ENCODE data around the gene HNRNPU.

Gene HNRNPU

DNA sequence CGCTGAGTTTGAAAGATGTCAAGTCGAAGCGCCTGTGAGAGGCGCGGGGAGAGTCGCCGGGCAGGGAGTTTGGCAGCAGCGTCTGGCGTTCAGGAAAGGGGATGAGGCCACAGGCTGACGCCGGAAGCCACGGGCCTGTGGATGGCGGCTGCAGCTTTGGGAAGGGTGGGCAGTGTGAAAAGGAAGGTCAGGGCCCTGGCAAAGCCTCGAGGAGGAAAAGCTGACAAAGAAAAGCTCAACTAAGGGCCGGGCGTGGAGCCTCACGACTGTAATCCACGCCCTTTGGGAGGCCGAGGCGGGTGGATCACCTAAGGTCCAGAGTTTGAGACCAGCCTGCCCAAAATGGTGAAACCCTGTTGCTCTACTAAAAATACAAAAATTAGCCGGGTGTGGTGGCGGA, 54.1 kb downstream of the HNRNPU start:
- Histone ChIP-seq H3K36me3 (ENCODE audit: control insufficient read depth, insufficient read depth, low read length) (no peaks in the 10 kb centered on the region), H3K4me1 (ENCODE audit: control insufficient read depth, insufficient read depth, low read length) (peaks cover 4% of the 10 kb centered on the region), H3K9ac (ENCODE audit: low read depth, low read length) (no peak overlapping the region), H3K9me3 (ENCODE audit: control insufficient read depth, insufficient read depth, low read length) (no peaks in the 10 kb centered on the region), H3K4me3 (ENCODE audit: low read depth, low read length) (no peak overlapping the region), H3K27me3 (ENCODE audit: control insufficient read depth, insufficient read depth, low read length) (no peaks in the 10 kb centered on the region)

DNA sequence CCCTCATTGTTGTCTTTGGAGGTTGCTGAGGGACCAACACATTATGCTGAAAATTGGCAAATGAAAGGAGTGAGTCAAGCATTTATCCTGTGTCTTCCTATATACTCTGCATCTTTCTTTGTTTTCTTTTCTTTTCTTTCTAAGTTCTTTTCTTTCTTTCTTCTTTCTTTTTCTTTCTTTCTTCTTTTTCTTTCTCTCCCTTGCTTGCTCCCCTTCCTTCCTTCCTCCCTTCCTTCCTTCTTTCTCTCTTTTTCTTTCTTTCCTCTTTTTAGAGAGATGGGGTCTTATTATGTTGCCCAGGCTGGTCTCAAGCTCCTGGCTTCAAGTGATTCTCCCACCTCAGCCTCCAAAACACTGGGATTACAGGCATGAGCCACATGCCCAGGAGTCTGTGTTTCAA, 57.2 kb downstream of the HNRNPU start:
- Histone ChIP-seq H3K4me1 (ENCODE audit: control insufficient read depth, insufficient read depth, low read length) (no peaks in the 10 kb centered on the region), H3K9me3 (ENCODE audit: control insufficient read depth, insufficient read depth, low read length) (no peaks in the 10 kb centered on the region), H3K36me3 (ENCODE audit: control insufficient read depth, insufficient read depth, low read length) (no peaks in the 10 kb centered on the region), H3K4me3 (ENCODE audit: low read depth, low read length) (no peak overlapping the region), H3K27me3 (ENCODE audit: control insufficient read depth, insufficient read depth, low read length) (no peaks in the 10 kb centered on the region), H3K9ac (ENCODE audit: low read depth, low read length) (no peak overlapping the region)

DNA sequence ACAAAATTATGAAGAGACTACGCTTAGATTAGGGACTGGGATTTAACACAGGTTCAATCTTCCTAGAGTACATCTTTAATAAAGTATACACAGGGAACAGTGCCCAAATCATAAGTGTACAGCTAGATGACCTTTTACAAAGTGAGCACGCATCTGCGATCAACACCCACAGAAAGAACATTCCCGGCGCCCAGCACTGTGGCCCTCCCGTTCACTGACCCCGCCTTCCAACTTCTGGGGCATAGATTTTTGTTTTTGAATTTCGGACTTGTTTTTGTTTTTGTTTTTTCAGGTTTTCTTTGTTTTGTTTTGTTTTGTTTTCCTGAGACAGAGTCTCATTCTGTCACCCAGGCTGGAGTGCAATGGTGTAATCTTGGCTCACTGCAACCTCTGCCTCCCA, 59.5 kb downstream of the HNRNPU start:
- H3K36me3 ChIP-seq (ENCODE audit: control insufficient read depth, insufficient read depth, low read length): no peaks in the 10 kb centered on the region
- no peak overlapping the region for H3K4me3 ChIP-seq (ENCODE audit: low read depth, low read length)
- H3K27me3 ChIP-seq (ENCODE audit: control insufficient read depth, insufficient read depth, low read length): no peaks in the 10 kb centered on the region
- H3K4me1 ChIP-seq (ENCODE audit: control insufficient read depth, insufficient read depth, low read length): no peaks in the 10 kb centered on the region
- H3K9ac ChIP-seq (ENCODE audit: low read depth, low read length): no peak overlapping the region
- no peaks in the 10 kb centered on the region for H3K9me3 ChIP-seq (ENCODE audit: control insufficient read depth, insufficient read depth, low read length)

DNA sequence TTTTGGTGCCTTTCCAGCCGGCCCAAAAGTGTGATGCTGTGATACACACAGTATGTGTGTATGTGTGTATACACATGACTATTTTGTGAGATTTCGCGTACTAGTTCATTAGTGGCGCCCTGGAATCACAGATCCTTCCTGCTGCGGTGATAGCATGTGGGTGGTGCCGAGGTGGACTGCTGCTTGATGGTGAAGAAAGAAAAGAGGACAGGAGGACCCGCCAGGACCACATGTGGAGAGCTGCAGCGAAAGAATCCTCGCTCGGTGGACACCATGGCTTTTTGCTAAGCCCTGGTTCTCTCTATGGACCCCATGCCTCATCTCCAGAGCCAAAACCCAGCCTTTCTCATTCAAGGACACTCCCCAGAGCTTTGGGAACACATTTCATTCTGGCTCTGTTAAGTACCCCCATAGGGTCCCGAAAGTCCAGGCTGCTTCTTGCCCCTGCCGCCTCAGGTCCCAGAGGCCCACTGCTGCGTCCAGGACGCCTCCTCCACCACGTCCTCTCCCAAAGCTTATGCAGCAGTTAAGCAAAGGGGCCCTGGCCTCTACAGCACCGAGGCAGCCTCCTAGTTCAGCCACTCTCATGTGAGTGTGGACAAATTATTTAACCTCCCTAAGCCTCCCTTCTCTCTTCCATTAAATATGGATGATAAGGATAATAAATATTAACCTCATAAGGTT, 61.6 kb downstream of the HNRNPU start:
- Histone ChIP-seq H3K27me3 (ENCODE audit: control insufficient read depth, insufficient read depth, low read length) (no peaks in the 10 kb centered on the region), H3K4me1 (ENCODE audit: control insufficient read depth, insufficient read depth, low read length) (no peaks in the 10 kb centered on the region), H3K36me3 (ENCODE audit: control insufficient read depth, insufficient read depth, low read length) (no peaks in the 10 kb centered on the region), H3K9ac (ENCODE audit: low read depth, low read length) (no peak overlapping the region), H3K4me3 (ENCODE audit: low read depth, low read length) (no peak overlapping the region), H3K9me3 (ENCODE audit: control insufficient read depth, insufficient read depth, low read length) (no peaks in the 10 kb centered on the region)

DNA sequence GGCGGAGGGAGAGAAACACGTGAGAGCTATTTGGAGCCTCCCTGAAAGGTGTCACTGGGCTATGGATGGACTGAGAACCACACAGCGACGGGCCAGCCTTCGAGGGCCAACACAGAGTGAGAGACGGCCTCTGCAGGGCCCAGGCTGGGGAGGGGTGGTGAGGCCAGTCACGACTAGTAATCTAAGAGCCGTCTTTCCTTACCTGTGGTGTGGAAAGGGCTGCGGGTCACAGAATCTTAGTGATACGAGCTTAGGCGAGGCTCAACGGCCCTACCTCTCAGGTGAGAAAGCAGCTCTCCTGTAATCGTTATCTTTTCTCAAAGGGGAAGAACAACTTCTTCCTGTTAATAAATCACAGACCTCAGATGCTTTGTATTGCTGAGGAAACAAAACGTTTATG, 62.3 kb downstream of the HNRNPU start:
- Histone ChIP-seq H3K9ac (ENCODE audit: low read depth, low read length) (no peak overlapping the region), H3K36me3 (ENCODE audit: control insufficient read depth, insufficient read depth, low read length) (no peaks in the 10 kb centered on the region), H3K27me3 (ENCODE audit: control insufficient read depth, insufficient read depth, low read length) (no peaks in the 10 kb centered on the region), H3K4me1 (ENCODE audit: control insufficient read depth, insufficient read depth, low read length) (no peaks in the 10 kb centered on the region), H3K9me3 (ENCODE audit: control insufficient read depth, insufficient read depth, low read length) (no peaks in the 10 kb centered on the region), H3K4me3 (ENCODE audit: low read depth, low read length) (no peak overlapping the region)

DNA sequence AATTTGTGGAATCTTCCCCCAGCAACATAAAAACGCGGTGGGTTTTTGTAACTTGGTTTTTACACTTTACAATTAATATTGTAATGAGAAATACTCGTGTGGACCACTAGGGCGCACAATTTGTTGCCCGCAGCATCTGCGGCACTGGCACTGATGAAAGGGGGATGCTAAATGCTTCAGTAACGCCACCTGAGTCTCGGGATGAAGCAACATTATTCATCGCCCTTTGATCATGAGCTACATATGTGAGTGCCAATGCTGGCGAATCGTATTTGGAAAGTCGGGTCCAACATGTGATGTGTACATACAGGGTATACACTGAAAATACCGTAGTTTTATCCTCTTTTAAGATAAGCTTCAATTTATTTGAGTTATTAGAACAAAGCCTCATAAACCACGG, 63.1 kb downstream of the HNRNPU start:
- H3K36me3 ChIP-seq (ENCODE audit: control insufficient read depth, insufficient read depth, low read length): no peaks in the 10 kb centered on the region
- H3K9ac ChIP-seq (ENCODE audit: low read depth, low read length): no peak overlapping the region
- no peaks in the 10 kb centered on the region for H3K27me3 ChIP-seq (ENCODE audit: control insufficient read depth, insufficient read depth, low read length)
- H3K4me3 ChIP-seq (ENCODE audit: low read depth, low read length): no peak overlapping the region
- H3K9me3 ChIP-seq (ENCODE audit: control insufficient read depth, insufficient read depth, low read length): no peaks in the 10 kb centered on the region
- no peaks in the 10 kb centered on the region for H3K4me1 ChIP-seq (ENCODE audit: control insufficient read depth, insufficient read depth, low read length)

DNA sequence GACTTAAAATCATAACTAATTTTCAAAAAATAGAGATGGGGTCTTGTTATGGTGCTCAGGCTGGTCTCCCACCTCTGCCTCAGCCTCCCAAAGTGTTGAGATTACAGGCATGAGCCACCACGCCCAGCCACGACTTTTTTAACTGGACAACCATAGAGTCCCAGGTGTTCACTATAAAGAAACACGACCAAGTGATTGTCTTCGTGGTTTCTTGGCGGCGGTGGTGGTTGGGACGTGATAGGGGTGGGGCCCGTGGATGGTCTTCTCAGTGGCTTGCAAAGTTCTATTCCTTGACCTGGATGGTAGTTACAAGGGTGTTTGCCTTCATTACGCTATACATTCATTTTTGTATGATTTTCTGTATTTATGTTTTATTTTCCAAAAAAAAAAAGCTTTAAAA, 63.5 kb downstream of the HNRNPU start:
- H3K9ac ChIP-seq (ENCODE audit: low read depth, low read length): no peak overlapping the region
- H3K9me3 ChIP-seq (ENCODE audit: control insufficient read depth, insufficient read depth, low read length): no peaks in the 10 kb centered on the region
- H3K36me3 ChIP-seq (ENCODE audit: control insufficient read depth, insufficient read depth, low read length): no peaks in the 10 kb centered on the region
- no peak overlapping the region for H3K4me3 ChIP-seq (ENCODE audit: low read depth, low read length)
- no peaks in the 10 kb centered on the region for H3K4me1 ChIP-seq (ENCODE audit: control insufficient read depth, insufficient read depth, low read length)
- H3K27me3 ChIP-seq (ENCODE audit: control insufficient read depth, insufficient read depth, low read length): no peaks in the 10 kb centered on the region

Measured in iPS-15b (cell line).